Osteocyte (in vitro differentiated cells): ENCODE results near the gene TIFAB. TPM values are rescaled to one million over a fixed set of nuclear protein-coding genes. Genes with fewer than 3 reads are reported as not detected.

Experiments used
- DNase-seq: peaks from one replicate; pipeline ENCODE4 v3.0.0; 2021; ENCODE audit warnings: mixed read lengths; ENCODE audit not compliant: unreplicated experiment; ENCODE audit errors: extremely low spot score
- H3K27ac Mint-ChIP-seq: one replicate; pipeline ENCODE4 v1.8.0; 2021; ENCODE audit warnings: mild to moderate bottlenecking, mixed read lengths; ENCODE audit not compliant: unreplicated experiment
- H3K27me3 Mint-ChIP-seq: one replicate; pipeline ENCODE4 v1.8.0; 2021; ENCODE audit warnings: mixed read lengths; ENCODE audit not compliant: unreplicated experiment
- H3K36me3 Mint-ChIP-seq: one replicate; pipeline ENCODE4 v1.8.0; 2021; ENCODE audit warnings: mixed read lengths; ENCODE audit not compliant: unreplicated experiment
- H3K4me1 Mint-ChIP-seq: one replicate; pipeline ENCODE4 v1.8.0; 2021; ENCODE audit warnings: mixed read lengths; ENCODE audit not compliant: unreplicated experiment
- H3K4me3 Mint-ChIP-seq: one replicate; pipeline ENCODE4 v1.8.0; 2021; ENCODE audit warnings: mild to moderate bottlenecking, moderate library complexity, mixed read lengths; ENCODE audit not compliant: unreplicated experiment
- H3K9me3 Mint-ChIP-seq: one replicate; pipeline ENCODE4 v1.8.0; 2021; ENCODE audit warnings: mixed read lengths; ENCODE audit not compliant: unreplicated experiment
- CTCF ChIP-seq: fragments of 200-600 bp; sonication (generic); IDR thresholded peaks from 2 replicates; pipeline ENCODE4 v1.5.0; 2021; ENCODE audit warnings: antibody characterized with exemption, mild to moderate bottlenecking, moderate library complexity
- total RNA-seq: library from RNA; stranded (reverse); gene quantifications from 2 replicates; pipeline ENCODE4 v1.2.1, GENCODE V29; 2021

TIFAB gene
- total RNA-seq, 1 donor from 2014 or later = not detected

- Mint-ChIP-seq H3K36me3 (no peaks in the 10 kb centered on the region), H3K4me1 (no peaks in the 10 kb centered on the region), H3K27ac (no peak overlapping the region), H3K4me3 (no peak overlapping the region), H3K27me3 (peaks cover 7% of the 10 kb centered on the region), H3K9me3 (no peaks in the 10 kb centered on the region)
- TF ChIP-seq CTCF = no peak
- peak; percentile 69 for DNase-seq
These were observed 15.2 kb downstream of the TIFAB start for GRCh38 chr5:135436951-135437418.

GRCh38 chr5:135435467-135436330 lies 16.5 kb downstream of the TIFAB start:
- H3K9me3 Mint-ChIP-seq = no peaks in the 10 kb centered on the region
- H3K27me3 Mint-ChIP-seq = peaks cover 5% of the 10 kb centered on the region
- no peak overlapping the region for H3K4me3 Mint-ChIP-seq
- peak; percentile 72 for DNase-seq
- no peak overlapping the region for H3K27ac Mint-ChIP-seq
- TF ChIP-seq CTCF = no peak
- H3K4me1 Mint-ChIP-seq = no peaks in the 10 kb centered on the region
- no peaks in the 10 kb centered on the region for H3K36me3 Mint-ChIP-seq

- Mint-ChIP-seq H3K4me3 (no peak overlapping the region), H3K4me1 (no peaks in the 10 kb centered on the region), H3K9me3 (no peaks in the 10 kb centered on the region), H3K36me3 (no peaks in the 10 kb centered on the region), H3K27ac (no peak overlapping the region), H3K27me3 (peaks cover 13% of the 10 kb centered on the region)
- no peak for TF ChIP-seq CTCF
- DNase-seq = peak; percentile 56
These were observed 17.3 kb downstream of the TIFAB start for GRCh38 chr5:135434591-135435466.

- Mint-ChIP-seq H3K4me3 (no peak overlapping the region), H3K36me3 (no peaks in the 10 kb centered on the region), H3K4me1 (no peaks in the 10 kb centered on the region), H3K27ac (no peak overlapping the region), H3K9me3 (peaks cover 2% of the 10 kb centered on the region), H3K27me3 (peaks cover 18% of the 10 kb centered on the region)
- DNase-seq = peak; percentile 72
- TF ChIP-seq CTCF = no peak
These were observed 18.3 kb downstream of the TIFAB start for GRCh38 chr5:135433681-135434426.
